IMR-90 (cell line): ENCODE measurements around the gene DNMT3A. TPM values are rescaled to one million over a fixed set of nuclear protein-coding genes. Genes with fewer than 3 reads are reported as not detected.

ENCODE experiments used
- ATAC-seq: fragments of 200-7000 bp; cut with Tn5 transposase; 2 replicates; pipeline ENCODE4 v1.9.1; 2020; ENCODE audit warnings: low read depth, mild to moderate bottlenecking, moderate library complexity
- BruUV-seq: library from RNA; stranded (reverse); fragments of 400-500 nt; replicated peaks from 2 replicates; lab custom pipeline; 2021; lab: Mats Ljungman, UMichigan
- CTCF ChIA-PET: fragments of 300-600 bp; formaldehyde crosslinking; extraction: SDS; loops from one replicate; lab custom pipeline; 2021; ENCODE audit warnings: antibody characterized with exemption; lab: Yijun Ruan, JAX
- POLR2A ChIA-PET: fragments of 300-600 bp; sonication (Branson Sonifier 250); formaldehyde crosslinking; loops from one replicate; lab custom pipeline; 2022; ENCODE audit warnings: antibody characterized with exemption; ENCODE audit not compliant: unreplicated experiment; lab: Charles Lee
- DNase-seq: peaks from one replicate; pipeline ENCODE4 v3.0.0; 2013
- H2AFZ ChIP-seq: replicated peaks from 2 replicates; pipeline ENCODE3; 2013; ENCODE audit warnings: low read length, mild to moderate bottlenecking; ENCODE audit not compliant: poor library complexity
- H2AK5ac ChIP-seq: 2 replicates; pipeline ENCODE4 v1.6.1; 2013; ENCODE audit warnings: low read depth, low read length, inconsistent platforms
- H2AK9ac ChIP-seq: replicated peaks from 2 replicates; pipeline ENCODE3; 2013; ENCODE audit warnings: mild to moderate bottlenecking, low read depth, low read length, moderate library complexity; ENCODE audit not compliant: poor library complexity
- H2BK120ac ChIP-seq: 2 replicates; pipeline ENCODE4 v1.6.1; 2013; ENCODE audit warnings: low read depth, low read length, inconsistent platforms
- H2BK15ac ChIP-seq: 3 replicates; pipeline ENCODE4 v1.6.1; 2013; ENCODE audit warnings: low read depth, low read length, inconsistent platforms
- H2BK20ac ChIP-seq: 2 replicates; pipeline ENCODE4 v1.6.1; 2013; ENCODE audit warnings: low read depth, mild to moderate bottlenecking, inconsistent platforms, low read length, moderate library complexity
- H2BK5ac ChIP-seq: 2 replicates; pipeline ENCODE4 v1.6.1; 2013; ENCODE audit warnings: mild to moderate bottlenecking, low read depth, low read length, inconsistent platforms; ENCODE audit not compliant: poor library complexity, severe bottlenecking
- H3K14ac ChIP-seq: replicated peaks from 2 replicates; pipeline ENCODE4 v1.6.1; 2013; ENCODE audit warnings: low read depth, low read length, inconsistent platforms
- H3K18ac ChIP-seq: 2 replicates; pipeline ENCODE4 v1.6.1; 2013; ENCODE audit warnings: low read depth, low read length, control low read depth
- H3K23ac ChIP-seq: 2 replicates; pipeline ENCODE4 v1.6.1; 2013; ENCODE audit warnings: low read depth, low read length, inconsistent platforms
- H3K27ac ChIP-seq: 2 replicates; pipeline ENCODE4 v1.5.1; 2013; ENCODE audit warnings: mild to moderate bottlenecking, control low read depth, low read length; ENCODE audit not compliant: insufficient read depth
- H3K27me3 ChIP-seq: 2 replicates; pipeline ENCODE4 v1.6.1; 2013; ENCODE audit warnings: low read length; ENCODE audit not compliant: control insufficient read depth, insufficient read depth
- H3K36me3 ChIP-seq: 2 replicates; pipeline ENCODE4 v1.6.1; 2013; ENCODE audit warnings: low read length, mixed read lengths; ENCODE audit not compliant: control insufficient read depth, insufficient read depth
- H3K4ac ChIP-seq: 2 replicates; pipeline ENCODE4 v1.6.1; 2013; ENCODE audit warnings: low read depth, low read length, inconsistent platforms
- H3K4me1 ChIP-seq: 2 replicates; pipeline ENCODE4 v1.6.1; 2013; ENCODE audit warnings: low read length, mixed read lengths; ENCODE audit not compliant: control insufficient read depth, insufficient read depth
- H3K4me2 ChIP-seq: 2 replicates; pipeline ENCODE4 v1.6.1; 2013; ENCODE audit warnings: low read depth, mild to moderate bottlenecking, control low read depth, low read length, moderate library complexity
- H3K4me3 ChIP-seq: 2 replicates; pipeline ENCODE4 v1.5.1; 2013; ENCODE audit warnings: low read depth, mild to moderate bottlenecking, control low read depth, low read length, moderate library complexity; ENCODE audit not compliant: insufficient read depth
- H3K56ac ChIP-seq: 2 replicates; pipeline ENCODE4 v1.6.1; 2013; ENCODE audit warnings: low read length, inconsistent platforms; ENCODE audit not compliant: insufficient read depth; ENCODE audit errors: extremely low read depth
- H3K79me1 ChIP-seq, 2 experiments: 2 replicates each; pipeline ENCODE4 v1.6.1; 2013; ENCODE audit warnings: low read length in 2 of 2, inconsistent platforms in 1 of 2, low read depth in 1 of 2
- H3K9ac ChIP-seq: 2 replicates; pipeline ENCODE4 v1.6.1; 2013; ENCODE audit warnings: low read depth, low read length, control low read depth
- H3K9me1 ChIP-seq: 2 replicates; pipeline ENCODE4 v1.6.1; 2013; ENCODE audit warnings: low read length, inconsistent platforms; ENCODE audit not compliant: insufficient read depth
- H3K9me3 ChIP-seq: 2 replicates; pipeline ENCODE4 v1.6.1; 2013; ENCODE audit warnings: low read length; ENCODE audit not compliant: control insufficient read depth, insufficient read depth
- H4K20me1 ChIP-seq: 2 replicates; pipeline ENCODE4 v1.6.1; 2013; ENCODE audit warnings: low read length, inconsistent platforms; ENCODE audit not compliant: insufficient read depth
- H4K5ac ChIP-seq: 2 replicates; pipeline ENCODE4 v1.6.1; 2013; ENCODE audit warnings: mild to moderate bottlenecking, low read depth, low read length, control low read depth
- H4K8ac ChIP-seq, 2 experiments: 2 replicates each; pipeline ENCODE4 v1.6.1; 2013; ENCODE audit warnings: low read depth in 2 of 2, low read length in 2 of 2, control low read depth in 1 of 2, inconsistent platforms in 1 of 2
- H4K91ac ChIP-seq: 2 replicates; pipeline ENCODE4 v1.6.1; 2013; ENCODE audit warnings: low read depth, low read length, inconsistent platforms; ENCODE audit not compliant: insufficient read depth
- CEBPB ChIP-seq: IDR thresholded peaks from 2 replicates; pipeline ENCODE4 v1.6.1; 2012; ENCODE audit warnings: low read depth, low read length, improper control_type of control experiment
- CHD1 ChIP-seq: IDR thresholded peaks from 2 replicates; pipeline ENCODE4 v1.6.1; 2012; ENCODE audit warnings: low read depth, low read length, improper control_type of control experiment
- CTCF ChIP-seq: conservative IDR thresholded peaks from 2 replicates; pipeline ENCODE4 v1.5.1; 2012; ENCODE audit warnings: mild to moderate bottlenecking, low read depth, low read length, improper control_type of control experiment
- FOS ChIP-seq: fragments of 150-350 bp; IDR thresholded peaks from 2 replicates; pipeline ENCODE4 v1.6.1; 2016; ENCODE audit warnings: low read depth, low read length
- MAFK ChIP-seq: IDR thresholded peaks from 2 replicates; pipeline ENCODE4 v1.6.1; 2012; ENCODE audit warnings: low read depth, low read length, improper control_type of control experiment
- MAZ ChIP-seq: IDR thresholded peaks from 2 replicates; pipeline ENCODE4 v1.6.1; 2012; ENCODE audit warnings: low read depth, mild to moderate bottlenecking, low read length, improper control_type of control experiment, moderate library complexity, borderline replicate concordance
- MXI1 ChIP-seq: IDR thresholded peaks from 2 replicates; pipeline ENCODE4 v1.6.1; 2012; ENCODE audit warnings: low read depth, mild to moderate bottlenecking, low read length, moderate library complexity, borderline replicate concordance
- NFE2L2 ChIP-seq: fragments of 150-350 bp; IDR thresholded peaks from 2 replicates; pipeline ENCODE4 v1.6.1; 2016; ENCODE audit warnings: low read depth, mild to moderate bottlenecking, low read length
- POLR2A ChIP-seq: IDR thresholded peaks from 2 replicates; pipeline ENCODE4 v1.6.1; 2012; ENCODE audit warnings: mild to moderate bottlenecking, low read depth, low read length
- RCOR1 ChIP-seq: IDR thresholded peaks from 2 replicates; pipeline ENCODE4 v1.6.1; 2012; ENCODE audit warnings: mild to moderate bottlenecking, low read length, improper control_type of control experiment; ENCODE audit not compliant: insufficient replicate concordance
- RFX5 ChIP-seq: IDR thresholded peaks from 2 replicates; pipeline ENCODE4 v1.8.0; 2012; ENCODE audit warnings: low read depth, mild to moderate bottlenecking, low read length, moderate library complexity
- SMC3 ChIP-seq: fragments of 150-350 bp; IDR thresholded peaks from 2 replicates; pipeline ENCODE4 v1.6.1; 2016; ENCODE audit warnings: low read depth, mild to moderate bottlenecking, antibody characterized with exemption, low read length, moderate library complexity
- WGBS, 2 experiments: methylation state at CpG; one replicate each; pipeline versions ENCODE4 v1.1.5 to v1.1.7; 2013; ENCODE audit warnings: missing lambda C conversion rate in 2 of 2; ENCODE audit not compliant: insufficient read length in 1 of 2; ENCODE audit errors: extremely low coverage in 2 of 2; 5-methylcytosine and 5-hydroxymethylcytosine counted together
- dilution Hi-C: fragments of 300-500 bp; cut with HindIII; formaldehyde crosslinking; loops from one replicate; pipeline ENCODE4 v1.14.3; 2018; ENCODE audit warnings: low sequenced_read_pairs; ENCODE audit not compliant: unreplicated experiment
- in situ Hi-C: fragments of 300-500 bp; cut with MboI; formaldehyde crosslinking; loops from 3 replicates; pipeline ENCODE4 v1.14.3; 2019; ENCODE audit warnings: low sequenced_read_pairs, inconsistent platforms, mixed read lengths
- intact Hi-C: fragments of 100-400 bp; cut with micrococcal nuclease; formaldehyde crosslinking; loops from 2 replicates; pipeline ENCODE4 v1.10.0; 2022
- polyA plus RNA-seq, 3 experiments: library from polyadenylated mRNA; depleted of rRNA; stranded (reverse); fragments of >200 nt; gene quantifications; 2 replicates each; pipeline ENCODE4 v1.2.3, GENCODE V29; 2012; ENCODE audit warnings: low replicate concordance in 1 of 3
- total RNA-seq: library from RNA; depleted of rRNA; stranded (reverse); fragments of >200 nt; gene quantifications from 2 replicates; pipeline ENCODE4 v1.2.3, GENCODE V29; 2012
- TF ChIP-seq, protein P1 (sequence below): fragments of 150-350 bp; IDR thresholded peaks from 2 replicates; pipeline ENCODE4 v1.6.1; 2016; ENCODE audit warnings: low read depth, mild to moderate bottlenecking, low read length, moderate library complexity, borderline replicate concordance

Gene DNMT3A
- total and polyA plus RNA-seq, 2 of the 4 experiments (the other 2 are of a cell fraction): 4.4 to 9.7 TPM

DNA sequence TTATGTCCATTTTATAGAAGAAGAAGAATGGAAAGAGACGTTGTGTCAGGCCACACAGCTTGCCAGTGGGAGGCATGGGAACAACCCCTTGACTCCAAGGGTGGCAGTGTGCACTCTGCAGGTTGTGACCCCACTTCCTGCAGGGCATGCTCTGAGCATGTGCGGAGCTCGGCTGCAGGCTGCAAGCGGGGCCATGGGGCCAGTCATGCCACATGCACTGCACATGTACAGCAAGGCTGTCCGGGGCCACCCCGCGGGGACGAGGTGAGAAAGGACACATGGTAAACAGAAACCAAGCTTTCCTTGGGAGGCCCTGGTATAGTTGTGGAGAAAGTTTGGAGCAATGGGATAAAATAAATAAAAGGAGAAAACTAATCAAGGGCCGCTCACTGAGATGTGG lies 47.4 kb upstream of the DNMT3A start:
- no peak for DNase-seq
- Histone ChIP-seq H3K23ac (no peak overlapping the region), H4K20me1 (no peaks in the 10 kb centered on the region), H3K9ac (no peak overlapping the region), H2BK120ac (no peak overlapping the region), H2AK5ac (no peak overlapping the region), H3K4ac (no peak overlapping the region), H2AK9ac (no peak overlapping the region), H2AFZ (no peak overlapping the region), H3K27me3 (no peaks in the 10 kb centered on the region), H4K8ac (no peak overlapping the region), H4K5ac (no peak overlapping the region), H2BK5ac (no peak overlapping the region), H2BK15ac (no peak overlapping the region), H3K79me1 (no peaks in the 10 kb centered on the region), H3K18ac (no peak overlapping the region), H3K4me1 (no peaks in the 10 kb centered on the region), H3K36me3 (no peaks in the 10 kb centered on the region), H3K4me3 (no peak overlapping the region), H3K27ac (no peak overlapping the region), H3K4me2 (no peak overlapping the region), H3K56ac (no peak overlapping the region), H3K14ac (no peak overlapping the region), H2BK20ac (no peak overlapping the region), H3K9me1 (no peaks in the 10 kb centered on the region), H4K91ac (no peak overlapping the region), H3K9me3 (no peaks in the 10 kb centered on the region)
- dilution Hi-C loops (no loop called here), in situ Hi-C loops (no loop called here), intact Hi-C loops (no loop called here)
- TF ChIP-seq POLR2A (no peak), MAZ (no peak), MAFK (no peak), SMC3 (no peak), NFE2L2 (no peak), RCOR1 (no peak), CHD1 (no peak), FOS (no peak), RFX5 (no peak), CTCF (no peak), MXI1 (no peak), CEBPB (no peak)
- TF ChIP-seq, protein P1, sequence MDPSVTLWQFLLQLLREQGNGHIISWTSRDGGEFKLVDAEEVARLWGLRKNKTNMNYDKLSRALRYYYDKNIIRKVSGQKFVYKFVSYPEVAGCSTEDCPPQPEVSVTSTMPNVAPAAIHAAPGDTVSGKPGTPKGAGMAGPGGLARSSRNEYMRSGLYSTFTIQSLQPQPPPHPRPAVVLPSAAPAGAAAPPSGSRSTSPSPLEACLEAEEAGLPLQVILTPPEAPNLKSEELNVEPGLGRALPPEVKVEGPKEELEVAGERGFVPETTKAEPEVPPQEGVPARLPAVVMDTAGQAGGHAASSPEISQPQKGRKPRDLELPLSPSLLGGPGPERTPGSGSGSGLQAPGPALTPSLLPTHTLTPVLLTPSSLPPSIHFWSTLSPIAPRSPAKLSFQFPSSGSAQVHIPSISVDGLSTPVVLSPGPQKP: no peak
- no peak for ATAC-seq
- ChIA-PET POLR2A (no interaction called here), CTCF (no interaction called here)
- no TSS peak for BruUV-seq
- 100% methylated on average over 7 of the region's 9 CpGs; no CpG with 5 or more reads in 1 of the 2 experiments for WGBS, 2 experiments
